ENCODE measurements around the gene CBARP. TPM values are rescaled to one million over a fixed set of nuclear protein-coding genes. Genes with fewer than 3 reads are reported as not detected.

Gene CBARP
- total RNA-seq, 1 experiment from 2014 or later: 23.4 TPM

GRCh38 chr19:1250437-1251260, 12.8 kb upstream of the CBARP start (continued):
- peak; percentile 37; the same call in 1 of the 2 replicates for TF ChIP-seq HMGXB4 (CRISPR knock-in tag; IDR thresholded peaks at IDR 0.05)

GRCh38 chr19:1249990-1250436, 12.2 kb upstream of the CBARP start:
- TF ChIP-seq ZNF423 (CRISPR knock-in tag; IDR thresholded peaks at IDR 0.05): no peak
- TF ChIP-seq MYBL2 (CRISPR knock-in tag; IDR thresholded peaks at IDR 0.05): no peak
- peak; percentile 13; the same call in 1 of the 2 replicates for TF ChIP-seq JUN (CRISPR knock-in tag; IDR thresholded peaks at IDR 0.05)
- 0 out of 2 replicates have a peak, but pooled peaks have one; percentile 1 for TF ChIP-seq PRRX2 (CRISPR knock-in tag; IDR thresholded peaks at IDR 0.05)
- H3K4me1 Mint-ChIP-seq: peaks cover 9% of the 10 kb centered on the region; the same call in 1 of the 2 replicates
- ATAC-seq (no peak), DNase-seq (ENCODE audit: low spot score) (no peak)
- no peaks in the 10 kb centered on the region for H3K9me3 Mint-ChIP-seq
- ChIA-PET POLR2A (no interaction called here), CTCF (no interaction called here)
- H3K36me3 Mint-ChIP-seq: peaks cover 16% of the 10 kb centered on the region
- no peaks in the 10 kb centered on the region for H3K27me3 Mint-ChIP-seq (ENCODE audit: low read depth)
- H3K4me3 Mint-ChIP-seq: peak overlapping the region; percentile 65
- H3K27ac Mint-ChIP-seq: no peak overlapping the region

GRCh38 chr19:1249298-1249989, 11.6 kb upstream of the CBARP start:
- ATAC-seq (peak; percentile 48), DNase-seq (ENCODE audit: low spot score) (peak; percentile 92)
- Mint-ChIP-seq H3K4me1 (peaks cover 8% of the 10 kb centered on the region), H3K4me3 (peak overlapping the region; percentile 65), H3K9me3 (no peaks in the 10 kb centered on the region), H3K36me3 (peaks cover 10% of the 10 kb centered on the region), H3K27me3 (ENCODE audit: low read depth) (no peaks in the 10 kb centered on the region), H3K27ac (no peak overlapping the region)
- ChIA-PET POLR2A (no interaction called here), CTCF (interaction anchor here (1.0 to 1.5 kb wide), 2 partner anchors 17 to 19 kb away, joined by 3 to 4 read pairs; no protein-coding TSS in a partner anchor)
- no peak for TF ChIP-seq OVOL2 (CRISPR knock-in tag; IDR thresholded peaks at IDR 0.05; ENCODE audit: borderline replicate concordance)
- TF ChIP-seq FOXP4 (CRISPR knock-in tag; IDR thresholded peaks at IDR 0.05): 0 out of 2 replicates have a peak, but pooled peaks have one; percentile 7
- no peak for TF ChIP-seq ZSCAN18 (CRISPR knock-in tag; IDR thresholded peaks at IDR 0.05)
- TF ChIP-seq FOXK1 (CRISPR knock-in tag; IDR thresholded peaks at IDR 0.05): 0 out of 2 replicates have a peak, but pooled peaks have one; percentile 23
- TF ChIP-seq JUN (CRISPR knock-in tag; IDR thresholded peaks at IDR 0.05): peak; percentile 44; the same call in 1 of the 2 replicates
- no peak for TF ChIP-seq ZNF396 (CRISPR knock-in tag; IDR thresholded peaks at IDR 0.05; ENCODE audit: borderline replicate concordance)
- TF ChIP-seq GABPB1 (CRISPR knock-in tag; IDR thresholded peaks at IDR 0.05): peak; percentile 32; the same call in 1 of the 2 replicates
- TF ChIP-seq PRRX2 (CRISPR knock-in tag; IDR thresholded peaks at IDR 0.05): 0 out of 2 replicates have a peak, but pooled peaks have one; percentile 26
- no peak for TF ChIP-seq GTF2I (CRISPR knock-in tag; conservative IDR thresholded peaks at IDR 0.05)
- TF ChIP-seq E2F5 (CRISPR knock-in tag; IDR thresholded peaks at IDR 0.05): 0 out of 2 replicates have a peak, but pooled peaks have one; percentile 25
- peak; percentile 86 for TF ChIP-seq SP1 (CRISPR knock-in tag; conservative IDR thresholded peaks at IDR 0.05)
- peak; percentile 85 for TF ChIP-seq ZNF423 (CRISPR knock-in tag; IDR thresholded peaks at IDR 0.05)
- TF ChIP-seq USF1 (CRISPR knock-in tag; IDR thresholded peaks at IDR 0.05): peak; percentile 44; the same call in 1 of the 2 replicates
- no peak for TF ChIP-seq E2F4 (CRISPR knock-in tag; IDR thresholded peaks at IDR 0.05; ENCODE audit: borderline replicate concordance, low read depth)
- peak; percentile 53; the same call in 1 of the 2 replicates for TF ChIP-seq MAX (CRISPR knock-in tag; IDR thresholded peaks at IDR 0.05)
- TF ChIP-seq NFYB (CRISPR knock-in tag; conservative IDR thresholded peaks at IDR 0.05; ENCODE audit: low read depth): peak; percentile 62
- peak; percentile 51; the same call in 1 of the 2 replicates for TF ChIP-seq ERG (CRISPR knock-in tag; IDR thresholded peaks at IDR 0.05)
